Measurements from ENCODE around the gene LIMK2.
"Not testable (repeated sequence)": the region's sequence is repeated elsewhere in the genome, so short reads cannot be mapped to it uniquely, and the experiment has no call there.

LIMK2 gene

GRCh38 chr22:31211862-31212730 lies at the start of gene LIMK2:
Gene LIMK2, plus strand, starts transcription at chr22:31212298. Its CDS starts 111 bp downstream, at chr22:31212409.
- Mint-ChIP-seq H3K9me3 (no peaks in the 10 kb centered on the region), H3K36me3 (ENCODE audit: low read depth) (peaks cover 8% of the 10 kb centered on the region), H3K27ac (peak within 1 kb of the TSS; percentile 90), H3K27me3 (ENCODE audit: low read depth) (no peaks in the 10 kb centered on the region), H3K4me1 (ENCODE audit: low read depth) (peaks cover 40% of the 10 kb centered on the region), H3K4me3 (peak within 1 kb of the TSS; percentile 90)
- DNase-seq (ENCODE audit: low spot score): peak; percentile 97

- Mint-ChIP-seq H3K36me3 (ENCODE audit: low read depth) (peaks cover 15% of the 10 kb centered on the region), H3K9me3 (no peaks in the 10 kb centered on the region), H3K27me3 (ENCODE audit: low read depth) (no peaks in the 10 kb centered on the region), H3K4me1 (ENCODE audit: low read depth) (peaks cover 20% of the 10 kb centered on the region), H3K27ac (no peak overlapping the region), H3K4me3 (no peak overlapping the region)
- DNase-seq (ENCODE audit: low spot score): no peak
Measured at GRCh38 chr22:31170971-31171370, 41.1 kb upstream of the LIMK2 start.

- Mint-ChIP-seq H3K4me1 (ENCODE audit: low read depth) (peaks cover 20% of the 10 kb centered on the region), H3K36me3 (ENCODE audit: low read depth) (peaks cover 14% of the 10 kb centered on the region)
- not testable (repeated sequence) for DNase-seq (ENCODE audit: low spot score); H3K27me3 Mint-ChIP-seq (ENCODE audit: low read depth); H3K9me3 Mint-ChIP-seq; H3K27ac Mint-ChIP-seq; H3K4me3 Mint-ChIP-seq
Measured at GRCh38 chr22:31171734-31172133, 40.4 kb upstream of the LIMK2 start.

- no peaks in the 10 kb centered on the region for H3K27me3 Mint-ChIP-seq (ENCODE audit: low read depth)
- H3K9me3 Mint-ChIP-seq: no peaks in the 10 kb centered on the region
- no peak overlapping the region for H3K27ac Mint-ChIP-seq
- peaks cover 13% of the 10 kb centered on the region for H3K4me1 Mint-ChIP-seq (ENCODE audit: low read depth)
- H3K4me3 Mint-ChIP-seq: no peak overlapping the region
- H3K36me3 Mint-ChIP-seq (ENCODE audit: low read depth): peaks cover 8% of the 10 kb centered on the region
- DNase-seq (ENCODE audit: low spot score): no peak
Measured at GRCh38 chr22:31173386-31174145, 38.5 kb upstream of the LIMK2 start.

GRCh38 chr22:31176923-31177322 lies 35.2 kb upstream of the LIMK2 start:
- no peaks in the 10 kb centered on the region for H3K9me3 Mint-ChIP-seq
- H3K27ac Mint-ChIP-seq: no peak overlapping the region
- no peak overlapping the region for H3K4me3 Mint-ChIP-seq
- no peak for DNase-seq (ENCODE audit: low spot score)
- H3K36me3 Mint-ChIP-seq (ENCODE audit: low read depth): peaks cover 13% of the 10 kb centered on the region
- peaks cover 10% of the 10 kb centered on the region for H3K4me1 Mint-ChIP-seq (ENCODE audit: low read depth)
- no peaks in the 10 kb centered on the region for H3K27me3 Mint-ChIP-seq (ENCODE audit: low read depth)

- Mint-ChIP-seq H3K27me3 (ENCODE audit: low read depth) (no peaks in the 10 kb centered on the region), H3K4me1 (ENCODE audit: low read depth) (peaks cover 7% of the 10 kb centered on the region), H3K36me3 (ENCODE audit: low read depth) (peaks cover 14% of the 10 kb centered on the region), H3K27ac (no peak overlapping the region), H3K9me3 (no peaks in the 10 kb centered on the region), H3K4me3 (no peak overlapping the region)
- no peak for DNase-seq (ENCODE audit: low spot score)
Measured at GRCh38 chr22:31177420-31178162, 34.5 kb upstream of the LIMK2 start.

GRCh38 chr22:31178859-31179258 lies 33.2 kb upstream of the LIMK2 start:
- H3K27ac Mint-ChIP-seq: no peak overlapping the region
- H3K4me1 Mint-ChIP-seq (ENCODE audit: low read depth): peaks cover under 1% of the 10 kb centered on the region
- H3K4me3 Mint-ChIP-seq: no peak overlapping the region
- no peak for DNase-seq (ENCODE audit: low spot score)
- peaks cover 12% of the 10 kb centered on the region for H3K36me3 Mint-ChIP-seq (ENCODE audit: low read depth)
- no peaks in the 10 kb centered on the region for H3K27me3 Mint-ChIP-seq (ENCODE audit: low read depth)
- no peaks in the 10 kb centered on the region for H3K9me3 Mint-ChIP-seq

GRCh38 chr22:31179345-31179744 lies 32.8 kb upstream of the LIMK2 start:
- no peak overlapping the region for H3K4me3 Mint-ChIP-seq
- H3K4me1 Mint-ChIP-seq (ENCODE audit: low read depth): no peaks in the 10 kb centered on the region
- H3K27ac Mint-ChIP-seq: no peak overlapping the region
- H3K36me3 Mint-ChIP-seq (ENCODE audit: low read depth): peaks cover 12% of the 10 kb centered on the region
- no peak for DNase-seq (ENCODE audit: low spot score)
- no peaks in the 10 kb centered on the region for H3K9me3 Mint-ChIP-seq
- no peaks in the 10 kb centered on the region for H3K27me3 Mint-ChIP-seq (ENCODE audit: low read depth)

- Mint-ChIP-seq H3K36me3 (ENCODE audit: low read depth) (peaks cover 21% of the 10 kb centered on the region), H3K4me3 (no peak overlapping the region), H3K27ac (no peak overlapping the region)
Measured at GRCh38 chr22:31184015-31184414, 28.1 kb upstream of the LIMK2 start.

GRCh38 chr22:31185056-31185455 lies 27.0 kb upstream of the LIMK2 start:
- Mint-ChIP-seq H3K9me3 (no peaks in the 10 kb centered on the region), H3K4me3 (no peak overlapping the region), H3K27me3 (ENCODE audit: low read depth) (no peaks in the 10 kb centered on the region), H3K36me3 (ENCODE audit: low read depth) (peaks cover 21% of the 10 kb centered on the region), H3K4me1 (ENCODE audit: low read depth) (no peaks in the 10 kb centered on the region), H3K27ac (no peak overlapping the region)
- DNase-seq (ENCODE audit: low spot score): no peak

More at GRCh38 chr22:31184015-31184414, 28.1 kb upstream of the LIMK2 start:
- H3K4me1 Mint-ChIP-seq (ENCODE audit: low read depth): no peaks in the 10 kb centered on the region
- DNase-seq (ENCODE audit: low spot score): no peak
- H3K9me3 Mint-ChIP-seq: no peaks in the 10 kb centered on the region
- H3K27me3 Mint-ChIP-seq (ENCODE audit: low read depth): no peaks in the 10 kb centered on the region

- H3K9me3 Mint-ChIP-seq: no peaks in the 10 kb centered on the region
- H3K27me3 Mint-ChIP-seq (ENCODE audit: low read depth): no peaks in the 10 kb centered on the region
- H3K36me3 Mint-ChIP-seq (ENCODE audit: low read depth): peaks cover 21% of the 10 kb centered on the region
- H3K4me1 Mint-ChIP-seq (ENCODE audit: low read depth): no peaks in the 10 kb centered on the region
- no peak for DNase-seq (ENCODE audit: low spot score)
- H3K27ac Mint-ChIP-seq: no peak overlapping the region
- H3K4me3 Mint-ChIP-seq: no peak overlapping the region
Measured at GRCh38 chr22:31187627-31188026, 24.5 kb upstream of the LIMK2 start.

- H3K27ac Mint-ChIP-seq: no peak overlapping the region
- no peak for DNase-seq (ENCODE audit: low spot score)
- peaks cover 26% of the 10 kb centered on the region for H3K36me3 Mint-ChIP-seq (ENCODE audit: low read depth)
- no peaks in the 10 kb centered on the region for H3K4me1 Mint-ChIP-seq (ENCODE audit: low read depth)
- no peak overlapping the region for H3K4me3 Mint-ChIP-seq
- no peaks in the 10 kb centered on the region for H3K27me3 Mint-ChIP-seq (ENCODE audit: low read depth)
- no peaks in the 10 kb centered on the region for H3K9me3 Mint-ChIP-seq
Measured at GRCh38 chr22:31192513-31192912, 19.6 kb upstream of the LIMK2 start.

- DNase-seq (ENCODE audit: low spot score): no peak
- Mint-ChIP-seq H3K4me1 (ENCODE audit: low read depth) (no peaks in the 10 kb centered on the region), H3K9me3 (no peaks in the 10 kb centered on the region), H3K4me3 (no peak overlapping the region), H3K27ac (no peak overlapping the region), H3K27me3 (ENCODE audit: low read depth) (no peaks in the 10 kb centered on the region), H3K36me3 (ENCODE audit: low read depth) (peaks cover 24% of the 10 kb centered on the region)
Measured at GRCh38 chr22:31193092-31193491, 19.0 kb upstream of the LIMK2 start.

GRCh38 chr22:31194681-31195080 lies 17.4 kb upstream of the LIMK2 start:
- not testable (repeated sequence) for H3K27ac Mint-ChIP-seq; H3K4me1 Mint-ChIP-seq (ENCODE audit: low read depth); H3K9me3 Mint-ChIP-seq; H3K27me3 Mint-ChIP-seq (ENCODE audit: low read depth); DNase-seq (ENCODE audit: low spot score); H3K4me3 Mint-ChIP-seq
- H3K36me3 Mint-ChIP-seq (ENCODE audit: low read depth): peaks cover 24% of the 10 kb centered on the region

All from T-helper 2 cell treated with Interferon-gamma antibody and Interleukin-4, amounts not matched to agents 5 μg/mL and 100 μg/mL, for 36 hours (primary cell).